ENCODE measurements around the gene DIP2A.

DIP2A gene

DNA sequence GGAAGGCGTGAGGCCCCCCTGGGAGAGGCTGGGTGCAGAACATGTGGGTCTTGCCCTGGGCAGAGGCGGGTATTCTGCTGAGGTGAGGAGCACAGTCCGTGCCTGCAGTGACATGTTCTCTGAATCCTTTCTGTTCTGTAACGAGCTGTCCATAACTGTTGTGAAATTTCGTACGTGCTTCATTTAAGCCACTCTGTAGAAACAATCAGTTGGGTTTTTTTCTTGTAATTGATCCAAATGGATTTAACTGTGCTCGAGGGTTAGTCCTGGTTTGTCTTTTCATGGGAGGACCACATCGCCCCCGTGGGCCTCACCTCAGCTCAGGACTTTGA lies 45.4 kb upstream of the DIP2A start:
- Histone ChIP-seq H3K4me3 (ENCODE audit: low read depth in 1 of 2, low read length in 2 of 2) (no peak overlapping the region), H2AFZ (ENCODE audit: low read depth, low read length) (no peak overlapping the region), H4K20me1 (ENCODE audit: insufficient read depth, low read length) (0 out of 2 replicates have a peak, but pooled peaks cover 4% of the 10 kb centered on the region), H3K79me2 (ENCODE audit: insufficient read depth, low read length) (no peaks in the 10 kb centered on the region), H3K4me2 (ENCODE audit: insufficient read depth, low read length) (no peak overlapping the region), H3K27ac (ENCODE audit: low read length) (no peak overlapping the region), H3K9me3 (ENCODE audit: insufficient read depth, low read length, severe bottlenecking) (no peaks in the 10 kb centered on the region), H3K4me1 (ENCODE audit: insufficient read depth, low read length) (no peaks in the 10 kb centered on the region), H3K9ac (ENCODE audit: low read depth, low read length) (no peak overlapping the region), H3K27me3 (ENCODE audit: insufficient read depth, low read length, poor library complexity) (no peaks in the 10 kb centered on the region), H3K36me3 (ENCODE audit: insufficient read depth, low read length) (peaks cover 82% of the 10 kb centered on the region)
- DNase-seq = no peak
- TF ChIP-seq, protein P1, sequence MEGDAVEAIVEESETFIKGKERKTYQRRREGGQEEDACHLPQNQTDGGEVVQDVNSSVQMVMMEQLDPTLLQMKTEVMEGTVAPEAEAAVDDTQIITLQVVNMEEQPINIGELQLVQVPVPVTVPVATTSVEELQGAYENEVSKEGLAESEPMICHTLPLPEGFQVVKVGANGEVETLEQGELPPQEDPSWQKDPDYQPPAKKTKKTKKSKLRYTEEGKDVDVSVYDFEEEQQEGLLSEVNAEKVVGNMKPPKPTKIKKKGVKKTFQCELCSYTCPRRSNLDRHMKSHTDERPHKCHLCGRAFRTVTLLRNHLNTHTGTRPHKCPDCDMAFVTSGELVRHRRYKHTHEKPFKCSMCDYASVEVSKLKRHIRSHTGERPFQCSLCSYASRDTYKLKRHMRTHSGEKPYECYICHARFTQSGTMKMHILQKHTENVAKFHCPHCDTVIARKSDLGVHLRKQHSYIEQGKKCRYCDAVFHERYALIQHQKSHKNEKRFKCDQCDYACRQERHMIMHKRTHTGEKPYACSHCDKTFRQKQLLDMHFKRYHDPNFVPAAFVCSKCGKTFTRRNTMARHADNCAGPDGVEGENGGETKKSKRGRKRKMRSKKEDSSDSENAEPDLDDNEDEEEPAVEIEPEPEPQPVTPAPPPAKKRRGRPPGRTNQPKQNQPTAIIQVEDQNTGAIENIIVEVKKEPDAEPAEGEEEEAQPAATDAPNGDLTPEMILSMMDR (IDR thresholded peaks at IDR 0.05; ENCODE audit: borderline replicate concordance, extremely low read depth, low read length, poor library complexity, severe bottlenecking) = no peak
- no peak for TF ChIP-seq EZH2 (IDR thresholded peaks at IDR 0.05; ENCODE audit: borderline replicate concordance, low read depth, low read length, severe bottlenecking)
- no peak for ATAC-seq (ENCODE audit: insufficient read depth, low read depth)

DNA sequence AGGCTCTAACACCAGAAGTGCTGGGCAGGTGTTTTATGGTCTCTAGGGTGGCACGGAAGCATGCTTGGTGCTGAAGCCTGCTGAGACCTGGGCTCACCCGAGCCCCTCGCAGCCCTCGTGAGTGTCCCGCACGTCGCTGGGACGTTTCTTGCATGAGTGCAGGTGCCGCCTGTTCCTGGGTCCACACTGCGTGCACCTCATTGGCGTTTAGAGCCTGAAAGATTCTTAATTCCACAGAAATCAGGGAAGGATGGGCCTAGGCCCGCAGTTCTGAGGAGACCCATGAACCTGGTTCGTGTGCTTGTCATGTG lies 43.8 kb upstream of the DIP2A start:
- Histone ChIP-seq H3K9ac (ENCODE audit: low read depth, low read length) (no peak overlapping the region), H3K4me2 (ENCODE audit: insufficient read depth, low read length) (no peak overlapping the region), H3K79me2 (ENCODE audit: insufficient read depth, low read length) (no peaks in the 10 kb centered on the region), H3K4me1 (ENCODE audit: insufficient read depth, low read length) (no peaks in the 10 kb centered on the region), H3K27me3 (ENCODE audit: insufficient read depth, low read length, poor library complexity) (no peaks in the 10 kb centered on the region), H3K27ac (ENCODE audit: low read length) (no peak overlapping the region), H2AFZ (ENCODE audit: low read depth, low read length) (no peak overlapping the region), H3K4me3 (ENCODE audit: low read depth in 1 of 2, low read length in 2 of 2) (no peak overlapping the region), H4K20me1 (ENCODE audit: insufficient read depth, low read length) (0 out of 2 replicates have a peak, but pooled peaks cover 4% of the 10 kb centered on the region), H3K9me3 (ENCODE audit: insufficient read depth, low read length, severe bottlenecking) (no peaks in the 10 kb centered on the region), H3K36me3 (ENCODE audit: insufficient read depth, low read length) (peaks cover 85% of the 10 kb centered on the region)
- DNase-seq (no peak), ATAC-seq (ENCODE audit: insufficient read depth, low read depth) (no peak)
- no peak for TF ChIP-seq EZH2 (IDR thresholded peaks at IDR 0.05; ENCODE audit: borderline replicate concordance, low read depth, low read length, severe bottlenecking)
- TF ChIP-seq, protein P1 (IDR thresholded peaks at IDR 0.05; ENCODE audit: borderline replicate concordance, extremely low read depth, low read length, poor library complexity, severe bottlenecking) = no peak

DNA sequence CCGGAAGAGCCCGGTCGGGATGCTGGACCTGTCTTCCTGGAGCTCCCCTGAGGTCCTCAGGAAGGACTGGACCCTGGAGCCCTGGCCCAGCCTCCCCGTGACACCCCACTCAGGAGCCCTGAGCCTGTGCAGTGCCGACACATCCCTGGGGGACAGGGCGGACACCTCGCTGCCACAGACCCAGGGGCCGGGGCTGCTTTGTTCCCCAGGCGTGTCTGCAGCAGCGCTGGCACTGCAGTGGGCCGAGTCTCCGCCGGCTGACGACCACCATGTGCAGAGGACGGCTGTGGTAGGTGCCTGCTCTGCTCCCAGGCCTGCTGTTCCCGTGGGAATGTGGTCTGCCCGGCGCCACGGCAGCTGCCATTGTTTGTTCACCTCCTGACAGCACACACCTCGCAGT lies 42.1 kb upstream of the DIP2A start:
- Histone ChIP-seq H3K79me2 (ENCODE audit: insufficient read depth, low read length) (no peaks in the 10 kb centered on the region), H3K27ac (ENCODE audit: low read length) (no peak overlapping the region), H4K20me1 (ENCODE audit: insufficient read depth, low read length) (0 out of 2 replicates have a peak, but pooled peaks cover 7% of the 10 kb centered on the region), H3K4me1 (ENCODE audit: insufficient read depth, low read length) (no peaks in the 10 kb centered on the region), H3K36me3 (ENCODE audit: insufficient read depth, low read length) (peaks cover 84% of the 10 kb centered on the region), H3K9ac (ENCODE audit: low read depth, low read length) (no peak overlapping the region), H3K9me3 (ENCODE audit: insufficient read depth, low read length, severe bottlenecking) (no peaks in the 10 kb centered on the region), H3K4me3 (ENCODE audit: low read depth in 1 of 2, low read length in 2 of 2) (no peak overlapping the region), H2AFZ (ENCODE audit: low read depth, low read length) (no peak overlapping the region), H3K4me2 (ENCODE audit: insufficient read depth, low read length) (no peak overlapping the region), H3K27me3 (ENCODE audit: insufficient read depth, low read length, poor library complexity) (no peaks in the 10 kb centered on the region)
- no peak for ATAC-seq (ENCODE audit: insufficient read depth, low read depth)
- DNase-seq = no peak
- no peak for TF ChIP-seq EZH2 (IDR thresholded peaks at IDR 0.05; ENCODE audit: borderline replicate concordance, low read depth, low read length, severe bottlenecking)
- TF ChIP-seq, protein P1 (IDR thresholded peaks at IDR 0.05; ENCODE audit: borderline replicate concordance, extremely low read depth, low read length, poor library complexity, severe bottlenecking) = no peak

All from DND-41 (cell line).